Liver (tissue), 9 donors: ENCODE data around the gene GRM2. TPM values are rescaled to one million over a fixed set of nuclear protein-coding genes. Genes with fewer than 3 reads are reported as not detected.
"Not testable (repeated sequence)": the region's sequence is repeated elsewhere in the genome, so short reads cannot be mapped to it uniquely, and the experiment has no call there.

Source experiments
- DNase-seq: peaks from one replicate; pipeline ENCODE4 v3.0.0-alpha.2; 2017; ENCODE audit warnings: low spot score
- H3K27ac ChIP-seq, 2 donors: one replicate each; pipeline ENCODE4 v1.7.0; 2013; ENCODE audit warnings: inconsistent platforms in 2 of 2, low read length in 2 of 2, control low read depth in 1 of 2, low read depth in 1 of 2, mild to moderate bottlenecking in 1 of 2
- H3K27me3 ChIP-seq, 4 donors: one replicate each; pipeline versions ENCODE4 v1.6.1 to v1.7.0; 2013; ENCODE audit warnings: low read length in 3 of 4, inconsistent platforms in 1 of 4, mild to moderate bottlenecking in 1 of 4, moderate library complexity in 1 of 4; ENCODE audit not compliant: control insufficient read depth in 4 of 4, insufficient read depth in 4 of 4
- H3K36me3 ChIP-seq, 4 donors: one replicate each; pipeline versions ENCODE4 v1.6.1 to v1.7.0; 2013; ENCODE audit warnings: low read length in 3 of 4, mild to moderate bottlenecking in 3 of 4, low read depth in 1 of 4, moderate library complexity in 1 of 4; ENCODE audit not compliant: control insufficient read depth in 4 of 4, insufficient read depth in 3 of 4
- H3K4me1 ChIP-seq, 4 donors: one replicate each; pipeline versions ENCODE4 v1.6.1 to v1.7.0; 2013; ENCODE audit warnings: low read length in 3 of 4, mild to moderate bottlenecking in 3 of 4, moderate library complexity in 1 of 4; ENCODE audit not compliant: control insufficient read depth in 4 of 4, insufficient read depth in 4 of 4
- H3K4me3 ChIP-seq, 3 donors: one replicate each; pipeline versions ENCODE4 v1.6.1 to v1.7.0; 2013; ENCODE audit warnings: low read length in 3 of 3, control low read depth in 1 of 3, low read depth in 1 of 3, mild to moderate bottlenecking in 1 of 3
- H3K9ac ChIP-seq, 2 donors: one replicate each; pipeline ENCODE4 v1.7.0; 2013; ENCODE audit warnings: low read length in 2 of 2, mild to moderate bottlenecking in 2 of 2, moderate library complexity in 2 of 2, control low read depth in 1 of 2, low read depth in 1 of 2
- H3K9me3 ChIP-seq, 4 donors: one replicate each; pipeline versions ENCODE4 v1.6.1 to v1.7.0; 2013; ENCODE audit warnings: low read length in 3 of 4; ENCODE audit not compliant: control insufficient read depth in 4 of 4
- FOXA2 ChIP-seq: IDR thresholded peaks from 2 replicates; pipeline ENCODE4 v1.6.1; 2016; ENCODE audit warnings: antibody characterized with exemption
- GABPA ChIP-seq, 2 donors: IDR thresholded peaks in 1 of 2; conservative IDR thresholded peaks in 1 of 2; 2 replicates each; pipeline ENCODE4 v1.6.1; 2016; ENCODE audit warnings: antibody characterized with exemption in 2 of 2, mild to moderate bottlenecking in 1 of 2, moderate library complexity in 1 of 2
- HNF4A ChIP-seq, 2 donors: conservative IDR thresholded peaks; 2 replicates each; pipeline ENCODE4 v1.6.1; 2016; ENCODE audit warnings: antibody characterized with exemption in 2 of 2, mild to moderate bottlenecking in 2 of 2
- HNF4G ChIP-seq: IDR thresholded peaks from 2 replicates; pipeline ENCODE4 v1.6.1; 2016; ENCODE audit warnings: antibody characterized with exemption
- JUND ChIP-seq, 2 donors: IDR thresholded peaks; 2 replicates each; pipeline ENCODE4 v1.6.1; 2016; ENCODE audit warnings: antibody characterized with exemption in 2 of 2
- NR2F2 ChIP-seq: IDR thresholded peaks from 2 replicates; pipeline ENCODE4 v1.6.1; 2016; ENCODE audit warnings: antibody characterized with exemption
- RAD21 ChIP-seq, 2 donors: IDR thresholded peaks; 2 replicates each; pipeline ENCODE4 v1.6.1; 2016; ENCODE audit warnings: antibody characterized with exemption in 2 of 2, mild to moderate bottlenecking in 2 of 2
- RXRA ChIP-seq, 2 donors: IDR thresholded peaks; 2 replicates each; pipeline ENCODE4 v1.6.1; 2017 to 2018; ENCODE audit warnings: antibody characterized with exemption in 2 of 2, mild to moderate bottlenecking in 1 of 2
- SP1 ChIP-seq: IDR thresholded peaks from 2 replicates; pipeline ENCODE4 v1.6.1; 2018; ENCODE audit warnings: antibody characterized with exemption, mild to moderate bottlenecking
- YY1 ChIP-seq: IDR thresholded peaks from 2 replicates; pipeline ENCODE4 v1.6.1; 2016; ENCODE audit warnings: antibody characterized with exemption, mild to moderate bottlenecking
- WGBS: extraction: QIAGEN DNeasy Blood & Tissue Kit; methylation state at CpG from one replicate; pipeline ENCODE4 v1.1.7; 2013; 5-methylcytosine and 5-hydroxymethylcytosine counted together
- polyA plus RNA-seq, 2 donors: library from polyadenylated mRNA; stranded (reverse) in 1 of 2; unstranded in 1 of 2; fragments of 200-250 nt in 1 of 2; fragments of >200 nt in 1 of 2; fragmentation: Nextera tagmentation in 1 of 2; extraction: Ambion mirVana in 1 of 2; gene quantifications; one replicate each; pipeline versions ENCODE4 v1.2.1 to v1.2.3, GENCODE V29; 2013 to 2015
- total RNA-seq, 2 donors: library from RNA; depleted of rRNA; stranded (reverse); fragments of >200 nt; gene quantifications; one replicate each; pipeline ENCODE4 v1.2.3, GENCODE V29; 2014
- TF ChIP-seq, protein P1 (sequence below): IDR thresholded peaks from 2 replicates; pipeline ENCODE4 v1.6.1; 2016; ENCODE audit warnings: antibody characterized with exemption, mild to moderate bottlenecking
- TF ChIP-seq, protein P2 (sequence below): fragments of 150-350 bp; IDR thresholded peaks from 2 replicates; pipeline ENCODE4 v1.5.1; 2017; ENCODE audit warnings: improper control_type of control experiment, low read depth, low read length; ENCODE audit not compliant: missing input control
- donor health status: healthy.
- donor health status: healthy.
- donor health status: healthy.
- donor health status: healthy.
- donor health status: healthy.

GRM2 gene
- total and polyA plus RNA-seq, 4 donors: 0.02 to 0.08 TPM; not detected in 2

DNA sequence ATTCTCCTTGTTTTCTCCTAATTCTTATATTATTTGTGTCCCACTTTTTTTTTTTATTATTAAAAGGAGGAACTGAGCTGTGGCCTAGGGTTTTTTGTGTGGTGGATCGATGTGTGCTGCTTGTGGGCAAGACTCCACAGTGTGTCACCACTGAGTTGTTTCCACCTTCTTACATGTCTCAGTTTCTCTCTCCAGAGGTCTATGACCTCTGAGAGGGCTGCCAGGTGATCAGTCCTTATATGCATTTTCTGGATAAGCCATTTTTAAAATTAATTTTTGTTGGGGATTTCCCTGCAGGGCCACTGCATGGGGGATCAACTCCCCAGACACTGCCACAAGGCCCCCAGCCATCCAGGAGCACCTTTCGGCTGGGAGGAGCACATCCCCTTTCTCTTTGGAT lies 44.4 kb downstream of the GRM2 start:
- H3K27me3 ChIP-seq: no peaks in the 10 kb centered on the region
- no peaks in the 10 kb centered on the region for H3K4me1 ChIP-seq
- no peak overlapping the region for H3K9ac ChIP-seq
- no peak overlapping the region for H3K27ac ChIP-seq
- H3K9me3 ChIP-seq: peaks cover 0 to 4% (median 0%) of the 10 kb centered on the region in 4 donors
- DNase-seq: no peak
- TF ChIP-seq YY1 (no peak), SP1 (no peak), FOXA2 (no peak), NR2F2 (no peak)
- TF ChIP-seq, protein P1, sequence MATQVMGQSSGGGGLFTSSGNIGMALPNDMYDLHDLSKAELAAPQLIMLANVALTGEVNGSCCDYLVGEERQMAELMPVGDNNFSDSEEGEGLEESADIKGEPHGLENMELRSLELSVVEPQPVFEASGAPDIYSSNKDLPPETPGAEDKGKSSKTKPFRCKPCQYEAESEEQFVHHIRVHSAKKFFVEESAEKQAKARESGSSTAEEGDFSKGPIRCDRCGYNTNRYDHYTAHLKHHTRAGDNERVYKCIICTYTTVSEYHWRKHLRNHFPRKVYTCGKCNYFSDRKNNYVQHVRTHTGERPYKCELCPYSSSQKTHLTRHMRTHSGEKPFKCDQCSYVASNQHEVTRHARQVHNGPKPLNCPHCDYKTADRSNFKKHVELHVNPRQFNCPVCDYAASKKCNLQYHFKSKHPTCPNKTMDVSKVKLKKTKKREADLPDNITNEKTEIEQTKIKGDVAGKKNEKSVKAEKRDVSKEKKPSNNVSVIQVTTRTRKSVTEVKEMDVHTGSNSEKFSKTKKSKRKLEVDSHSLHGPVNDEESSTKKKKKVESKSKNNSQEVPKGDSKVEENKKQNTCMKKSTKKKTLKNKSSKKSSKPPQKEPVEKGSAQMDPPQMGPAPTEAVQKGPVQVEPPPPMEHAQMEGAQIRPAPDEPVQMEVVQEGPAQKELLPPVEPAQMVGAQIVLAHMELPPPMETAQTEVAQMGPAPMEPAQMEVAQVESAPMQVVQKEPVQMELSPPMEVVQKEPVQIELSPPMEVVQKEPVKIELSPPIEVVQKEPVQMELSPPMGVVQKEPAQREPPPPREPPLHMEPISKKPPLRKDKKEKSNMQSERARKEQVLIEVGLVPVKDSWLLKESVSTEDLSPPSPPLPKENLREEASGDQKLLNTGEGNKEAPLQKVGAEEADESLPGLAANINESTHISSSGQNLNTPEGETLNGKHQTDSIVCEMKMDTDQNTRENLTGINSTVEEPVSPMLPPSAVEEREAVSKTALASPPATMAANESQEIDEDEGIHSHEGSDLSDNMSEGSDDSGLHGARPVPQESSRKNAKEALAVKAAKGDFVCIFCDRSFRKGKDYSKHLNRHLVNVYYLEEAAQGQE: no peak
- TF ChIP-seq, protein P2, sequence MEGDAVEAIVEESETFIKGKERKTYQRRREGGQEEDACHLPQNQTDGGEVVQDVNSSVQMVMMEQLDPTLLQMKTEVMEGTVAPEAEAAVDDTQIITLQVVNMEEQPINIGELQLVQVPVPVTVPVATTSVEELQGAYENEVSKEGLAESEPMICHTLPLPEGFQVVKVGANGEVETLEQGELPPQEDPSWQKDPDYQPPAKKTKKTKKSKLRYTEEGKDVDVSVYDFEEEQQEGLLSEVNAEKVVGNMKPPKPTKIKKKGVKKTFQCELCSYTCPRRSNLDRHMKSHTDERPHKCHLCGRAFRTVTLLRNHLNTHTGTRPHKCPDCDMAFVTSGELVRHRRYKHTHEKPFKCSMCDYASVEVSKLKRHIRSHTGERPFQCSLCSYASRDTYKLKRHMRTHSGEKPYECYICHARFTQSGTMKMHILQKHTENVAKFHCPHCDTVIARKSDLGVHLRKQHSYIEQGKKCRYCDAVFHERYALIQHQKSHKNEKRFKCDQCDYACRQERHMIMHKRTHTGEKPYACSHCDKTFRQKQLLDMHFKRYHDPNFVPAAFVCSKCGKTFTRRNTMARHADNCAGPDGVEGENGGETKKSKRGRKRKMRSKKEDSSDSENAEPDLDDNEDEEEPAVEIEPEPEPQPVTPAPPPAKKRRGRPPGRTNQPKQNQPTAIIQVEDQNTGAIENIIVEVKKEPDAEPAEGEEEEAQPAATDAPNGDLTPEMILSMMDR: no peak
- no peak overlapping the region for H3K4me3 ChIP-seq
- no peaks in the 10 kb centered on the region for H3K36me3 ChIP-seq
- 87% methylated on average over 2 of the region's 2 CpGs for WGBS

DNA sequence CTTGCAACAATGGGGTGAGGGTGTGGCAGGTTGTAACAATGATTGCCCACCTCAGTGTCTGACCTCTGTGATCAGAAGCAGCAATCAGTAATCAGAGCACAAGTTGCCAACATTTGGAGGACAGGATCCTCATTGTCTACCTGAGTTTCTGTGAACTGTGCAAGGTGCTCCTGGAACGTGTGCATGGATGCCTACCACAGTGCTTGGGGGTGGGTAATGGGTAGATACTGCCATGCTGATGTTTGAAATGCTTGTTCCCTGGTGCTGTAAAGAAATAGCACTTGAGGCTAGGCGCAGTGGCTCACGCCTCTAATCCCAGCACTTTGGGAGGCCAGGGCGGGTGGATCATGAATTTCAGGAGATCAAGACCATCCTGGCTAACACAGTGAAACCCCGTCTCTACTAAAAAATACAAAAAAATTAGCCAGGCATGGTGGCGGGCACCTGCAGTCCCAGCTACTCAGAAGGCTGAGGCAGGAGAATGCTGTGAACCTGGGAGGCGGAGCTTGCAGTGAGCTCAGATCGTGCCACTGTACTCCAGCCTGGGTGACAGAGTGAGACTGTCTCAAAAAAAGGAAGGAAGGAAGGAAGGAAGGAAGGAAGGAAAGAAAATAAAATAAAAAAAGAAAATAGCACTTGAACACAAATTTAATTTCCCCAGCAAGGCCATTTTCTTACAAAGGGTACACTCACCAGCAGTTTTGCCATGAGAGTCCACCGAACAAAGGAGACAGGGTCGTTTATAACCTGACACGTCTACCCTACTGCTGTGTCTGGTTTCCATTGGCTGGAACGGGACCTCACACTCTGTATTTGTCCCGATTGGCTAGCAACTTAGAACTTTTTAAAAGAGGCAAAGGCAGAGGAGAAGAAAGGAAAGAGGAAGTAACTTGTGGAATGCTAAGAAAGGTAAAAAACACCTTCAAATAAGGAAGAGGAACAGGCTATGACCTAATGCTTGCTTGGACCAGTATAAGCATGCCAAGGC lies 47.2 kb downstream of the GRM2 start:
- DNase-seq, H3K9ac ChIP-seq, H3K4me3 ChIP-seq, H3K27me3 ChIP-seq, H3K4me1 ChIP-seq, H3K27ac ChIP-seq, H3K36me3 ChIP-seq, H3K9me3 ChIP-seq: not testable (repeated sequence)
- WGBS: 68% methylated on average over 13 of the region's 13 CpGs

DNA sequence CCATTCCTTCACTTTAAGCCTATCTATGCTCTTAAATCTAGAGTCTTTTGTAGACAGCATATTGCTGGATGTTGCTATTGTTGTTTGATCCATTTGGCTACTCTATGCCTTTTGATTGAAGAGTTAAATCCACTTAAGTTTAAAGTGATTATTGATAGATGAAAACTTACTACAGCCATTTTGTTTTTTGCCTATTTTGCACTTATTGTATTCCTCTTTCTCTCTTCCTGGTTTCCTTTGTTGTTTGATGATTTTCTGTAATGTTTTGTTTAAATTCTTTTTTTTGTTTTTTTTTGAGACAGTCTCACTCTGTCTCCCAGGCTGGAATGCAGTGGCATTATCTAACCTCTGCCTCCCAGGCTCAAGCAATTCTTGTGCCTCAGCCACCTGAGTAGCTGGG lies 52.3 kb downstream of the GRM2 start:
- no peak for DNase-seq
- Histone ChIP-seq H3K9ac (no peak overlapping the region), H3K27ac (no peak overlapping the region), H3K27me3 (no peaks in the 10 kb centered on the region), H3K36me3 (no peaks in the 10 kb centered on the region), H3K4me3 (no peak overlapping the region), H3K4me1 (no peaks in the 10 kb centered on the region), H3K9me3 (peaks cover 5 to 11% (median 10%) of the 10 kb centered on the region in 4 donors)
- TF ChIP-seq RXRA (IDR thresholded peaks at IDR 0.05) (no peak), YY1 (no peak), JUND (IDR thresholded peaks at IDR 0.05) (no peak), HNF4G (no peak), HNF4A (conservative IDR thresholded peaks at IDR 0.05) (no peak), RAD21 (IDR thresholded peaks at IDR 0.05) (no peak), GABPA (IDR thresholded peaks at IDR 0.05 in 1 of 2, conservative IDR thresholded peaks at IDR 0.05 in 1 of 2) (no peak)
- TF ChIP-seq, protein P2: no peak
